Neutrophil (primary cell): ENCODE data around the gene KRT4.
"Not testable (repeated sequence)": the region's sequence is repeated elsewhere in the genome, so short reads cannot be mapped to it uniquely, and the experiment has no call there.

ENCODE experiments used
- H3K27ac ChIP-seq: fragments of 200-600 bp; sonication (generic); 2 replicates; pipeline ENCODE4 v1.5.1; 2016; ENCODE audit warnings: mild to moderate bottlenecking, moderate library complexity
- H3K27me3 ChIP-seq: fragments of 200-600 bp; sonication (generic); 2 replicates; pipeline ENCODE4 v1.6.0; 2016; ENCODE audit warnings: mild to moderate bottlenecking
- H3K36me3 ChIP-seq: fragments of 200-600 bp; sonication (generic); 2 replicates; pipeline ENCODE4 v1.5.1; 2017
- H3K4me1 ChIP-seq, 2 experiments: fragments of 200-600 bp in 1 of 2; sonication (generic) in 1 of 2; 1 replicate in 1 of 2; 2 replicates in 1 of 2; pipeline versions ENCODE4 v1.5.1 to v1.6.1; 2013 to 2016; ENCODE audit warnings: low read depth in 1 of 2, low read length in 1 of 2, mild to moderate bottlenecking in 1 of 2, moderate library complexity in 1 of 2; ENCODE audit not compliant: control insufficient read depth in 1 of 2, insufficient read depth in 1 of 2
- H3K4me3 ChIP-seq, 2 experiments: fragments of 200-600 bp in 1 of 2; sonication (generic) in 1 of 2; 1 replicate in 1 of 2; 2 replicates in 1 of 2; pipeline ENCODE4 v1.5.1; 2013 to 2016; ENCODE audit warnings: low read depth in 1 of 2, low read length in 1 of 2, mild to moderate bottlenecking in 1 of 2, moderate library complexity in 1 of 2
- H3K9me3 ChIP-seq: fragments of 200-600 bp; sonication (generic); 2 replicates; pipeline ENCODE4 v1.5.1; 2016
- TF ChIP-seq, protein P1 (sequence below): fragments of 200-600 bp; sonication (generic); IDR thresholded peaks from 2 replicates; pipeline ENCODE4 v1.5.1; 2016; ENCODE audit warnings: antibody characterized with exemption

KRT4 gene

GRCh38 chr12:52763036-52763659 lies 50.8 kb downstream of the KRT4 start:
- Histone ChIP-seq H3K9me3 (peaks cover 3% of the 10 kb centered on the region), H3K27me3 (peaks cover 5% of the 10 kb centered on the region), H3K27ac (no peak overlapping the region), H3K4me1 (no peaks in the 10 kb centered on the region), H3K4me3 (no peak overlapping the region), H3K36me3 (no peaks in the 10 kb centered on the region)
- TF ChIP-seq, protein P1, sequence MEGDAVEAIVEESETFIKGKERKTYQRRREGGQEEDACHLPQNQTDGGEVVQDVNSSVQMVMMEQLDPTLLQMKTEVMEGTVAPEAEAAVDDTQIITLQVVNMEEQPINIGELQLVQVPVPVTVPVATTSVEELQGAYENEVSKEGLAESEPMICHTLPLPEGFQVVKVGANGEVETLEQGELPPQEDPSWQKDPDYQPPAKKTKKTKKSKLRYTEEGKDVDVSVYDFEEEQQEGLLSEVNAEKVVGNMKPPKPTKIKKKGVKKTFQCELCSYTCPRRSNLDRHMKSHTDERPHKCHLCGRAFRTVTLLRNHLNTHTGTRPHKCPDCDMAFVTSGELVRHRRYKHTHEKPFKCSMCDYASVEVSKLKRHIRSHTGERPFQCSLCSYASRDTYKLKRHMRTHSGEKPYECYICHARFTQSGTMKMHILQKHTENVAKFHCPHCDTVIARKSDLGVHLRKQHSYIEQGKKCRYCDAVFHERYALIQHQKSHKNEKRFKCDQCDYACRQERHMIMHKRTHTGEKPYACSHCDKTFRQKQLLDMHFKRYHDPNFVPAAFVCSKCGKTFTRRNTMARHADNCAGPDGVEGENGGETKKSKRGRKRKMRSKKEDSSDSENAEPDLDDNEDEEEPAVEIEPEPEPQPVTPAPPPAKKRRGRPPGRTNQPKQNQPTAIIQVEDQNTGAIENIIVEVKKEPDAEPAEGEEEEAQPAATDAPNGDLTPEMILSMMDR = no peak

DNA sequence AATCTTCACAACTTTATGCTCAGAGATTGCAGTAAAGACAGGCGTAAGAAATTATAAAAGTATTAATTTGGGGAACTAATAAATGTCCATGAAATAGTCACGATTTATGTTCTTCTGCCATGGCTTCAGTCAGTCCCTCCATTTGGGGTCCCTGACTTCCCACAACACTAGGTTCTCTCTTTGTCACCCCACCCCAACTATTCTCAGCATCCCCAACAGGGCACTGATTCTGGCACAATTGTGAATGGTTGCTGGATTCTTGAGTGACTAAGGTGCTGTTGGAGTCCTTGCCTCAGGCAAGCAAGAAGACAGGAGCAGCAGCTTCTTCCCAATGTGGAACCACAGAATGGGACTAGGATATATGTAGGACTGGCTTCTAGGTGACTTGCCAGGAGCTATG lies 52.1 kb downstream of the KRT4 start:
- Histone ChIP-seq H3K9me3 (peaks cover 3% of the 10 kb centered on the region), H3K4me3 (no peak overlapping the region), H3K4me1 (no peaks in the 10 kb centered on the region), H3K36me3 (no peaks in the 10 kb centered on the region), H3K27me3 (peaks cover 11% of the 10 kb centered on the region), H3K27ac (no peak overlapping the region)
- TF ChIP-seq, protein P1 = no peak

GRCh38 chr12:52761218-52761617 lies 52.7 kb downstream of the KRT4 start:
- not testable (repeated sequence) for H3K9me3 ChIP-seq, H3K4me3 ChIP-seq, H3K4me1 ChIP-seq, H3K36me3 ChIP-seq, H3K27ac ChIP-seq
- peaks cover 12% of the 10 kb centered on the region for H3K27me3 ChIP-seq

- Histone ChIP-seq H3K27ac (no peak overlapping the region), H3K4me1 (no peaks in the 10 kb centered on the region), H3K36me3 (no peaks in the 10 kb centered on the region), H3K9me3 (peaks cover 3% of the 10 kb centered on the region), H3K4me3 (no peak overlapping the region), H3K27me3 (peaks cover 12% of the 10 kb centered on the region)
- TF ChIP-seq, protein P1 = no peak
Observed at GRCh38 chr12:52760623-52761022, 53.3 kb downstream of the KRT4 start.

GRCh38 chr12:52759695-52760094 lies 54.2 kb downstream of the KRT4 start:
- TF ChIP-seq, protein P1 = no peak
- H3K36me3 ChIP-seq = no peaks in the 10 kb centered on the region

GRCh38 chr12:52759218-52759617 lies 54.7 kb downstream of the KRT4 start:
- Histone ChIP-seq H3K36me3 (no peaks in the 10 kb centered on the region), H3K9me3 (peaks cover 3% of the 10 kb centered on the region), H3K27me3 (peaks cover 7% of the 10 kb centered on the region), H3K4me1 (no peaks in the 10 kb centered on the region), H3K4me3 (no peak overlapping the region), H3K27ac (no peak overlapping the region)
- TF ChIP-seq, protein P1 = no peak

More at GRCh38 chr12:52759695-52760094, 54.2 kb downstream of the KRT4 start:
- Histone ChIP-seq H3K9me3 (peaks cover 3% of the 10 kb centered on the region), H3K27me3 (peaks cover 10% of the 10 kb centered on the region), H3K4me1 (no peaks in the 10 kb centered on the region), H3K27ac (no peak overlapping the region), H3K4me3 (no peak overlapping the region)
